IPS DF 6.9 (cell line): Measurements from ENCODE around the gene EFCAB7.
A peak's percentile ranks its signal among the peaks of the same experiment; 100 is the strongest.

ENCODE experiments used
- DNase-seq: peaks from one replicate; pipeline ENCODE4 v3.0.0-alpha.2; 2013; ENCODE audit warnings: low read depth, low spot score
- H3K27ac ChIP-seq: one replicate; pipeline ENCODE4 v1.5.1; 2013; ENCODE audit warnings: low read length, control low read depth
- H3K27me3 ChIP-seq: 2 replicates; pipeline ENCODE4 v1.6.1; 2013; ENCODE audit warnings: mild to moderate bottlenecking, low read length; ENCODE audit not compliant: control insufficient read depth, insufficient read depth
- H3K36me3 ChIP-seq: 2 replicates; pipeline ENCODE4 v1.6.1; 2013; ENCODE audit warnings: low read length; ENCODE audit not compliant: control insufficient read depth, insufficient read depth
- H3K4me1 ChIP-seq: 2 replicates; pipeline ENCODE4 v1.6.1; 2013; ENCODE audit warnings: low read length; ENCODE audit not compliant: control insufficient read depth, insufficient read depth
- H3K4me3 ChIP-seq: 2 replicates; pipeline ENCODE4 v1.5.1; 2013; ENCODE audit warnings: mild to moderate bottlenecking, low read length
- H3K9me3 ChIP-seq: 2 replicates; pipeline ENCODE4 v1.6.1; 2013; ENCODE audit warnings: low read length, inconsistent platforms; ENCODE audit not compliant: control insufficient read depth, insufficient read depth
- WGBS: extraction: QIAGEN DNeasy Blood & Tissue Kit; methylation state at CpG from one replicate; pipeline ENCODE4 v1.1.7; 2013; ENCODE audit warnings: mixed read lengths, missing lambda C conversion rate; ENCODE audit not compliant: insufficient read length, insufficient coverage; 5-methylcytosine and 5-hydroxymethylcytosine counted together

Gene EFCAB7

GRCh38 chr1:63601463-63601862 lies 78.1 kb downstream of the EFCAB7 start:
- Histone ChIP-seq H3K27ac (no peak overlapping the region), H3K36me3 (no peaks in the 10 kb centered on the region), H3K4me3 (no peak overlapping the region), H3K9me3 (no peaks in the 10 kb centered on the region), H3K27me3 (no peaks in the 10 kb centered on the region), H3K4me1 (peaks cover 3% of the 10 kb centered on the region; the same call in 1 of the 2 replicates)
- DNase-seq: no peak
- 100% methylated on average over 2 of the region's 4 CpGs for WGBS

- Histone ChIP-seq H3K27ac (no peak overlapping the region), H3K9me3 (no peaks in the 10 kb centered on the region), H3K27me3 (no peaks in the 10 kb centered on the region), H3K4me3 (no peak overlapping the region), H3K4me1 (peaks cover 3% of the 10 kb centered on the region; the same call in 1 of the 2 replicates), H3K36me3 (no peaks in the 10 kb centered on the region)
- DNase-seq: no peak
- no CpG with 5 or more reads among the region's 1 CpG for WGBS
Observed at GRCh38 chr1:63601912-63602311, 78.6 kb downstream of the EFCAB7 start.

- DNase-seq: no peak
- H3K9me3 ChIP-seq: no peaks in the 10 kb centered on the region
- no peak overlapping the region for H3K27ac ChIP-seq
- no peaks in the 10 kb centered on the region for H3K36me3 ChIP-seq
- no peak overlapping the region for H3K4me3 ChIP-seq
- no CpG with 5 or more reads among the region's 5 CpGs for WGBS
- peaks cover 3% of the 10 kb centered on the region; the same call in 1 of the 2 replicates for H3K4me1 ChIP-seq
- no peaks in the 10 kb centered on the region for H3K27me3 ChIP-seq
Observed at GRCh38 chr1:63602629-63603028, 79.3 kb downstream of the EFCAB7 start.

- no peaks in the 10 kb centered on the region for H3K27me3 ChIP-seq
- WGBS: no CpG with 5 or more reads among the region's 3 CpGs
- peaks cover 3% of the 10 kb centered on the region; the same call in 1 of the 2 replicates for H3K4me1 ChIP-seq
- no peak for DNase-seq
- no peaks in the 10 kb centered on the region for H3K36me3 ChIP-seq
- no peak overlapping the region for H3K27ac ChIP-seq
- no peaks in the 10 kb centered on the region for H3K9me3 ChIP-seq
- H3K4me3 ChIP-seq: no peak overlapping the region
Observed at GRCh38 chr1:63603810-63604209, 80.5 kb downstream of the EFCAB7 start.

- no peaks in the 10 kb centered on the region for H3K9me3 ChIP-seq
- DNase-seq: no peak
- H3K27ac ChIP-seq: no peak overlapping the region
- peaks cover 3% of the 10 kb centered on the region; the same call in 1 of the 2 replicates for H3K4me1 ChIP-seq
- no peaks in the 10 kb centered on the region for H3K36me3 ChIP-seq
- H3K27me3 ChIP-seq: no peaks in the 10 kb centered on the region
- H3K4me3 ChIP-seq: no peak overlapping the region
- no CpG with 5 or more reads among the region's 7 CpGs for WGBS
Observed at GRCh38 chr1:63607322-63607721, 84.0 kb downstream of the EFCAB7 start.

- Histone ChIP-seq H3K4me1 (peaks cover 1% of the 10 kb centered on the region; the same call in 1 of the 2 replicates), H3K4me3 (no peak overlapping the region), H3K9me3 (no peaks in the 10 kb centered on the region), H3K27me3 (no peaks in the 10 kb centered on the region), H3K36me3 (no peaks in the 10 kb centered on the region), H3K27ac (no peak overlapping the region)
- no peak for DNase-seq
- no CpG with 5 or more reads among the region's 3 CpGs for WGBS
Observed at GRCh38 chr1:63611231-63611630, 87.9 kb downstream of the EFCAB7 start.

- no CpG with 5 or more reads among the region's 4 CpGs for WGBS
- no peaks in the 10 kb centered on the region for H3K9me3 ChIP-seq
Observed at GRCh38 chr1:63612564-63612963, 89.2 kb downstream of the EFCAB7 start.

GRCh38 chr1:63612971-63613370 lies 89.6 kb downstream of the EFCAB7 start:
- Histone ChIP-seq H3K36me3 (no peaks in the 10 kb centered on the region), H3K27ac (no peak overlapping the region), H3K27me3 (no peaks in the 10 kb centered on the region), H3K9me3 (no peaks in the 10 kb centered on the region), H3K4me1 (peaks cover 1% of the 10 kb centered on the region; the same call in 1 of the 2 replicates), H3K4me3 (no peak overlapping the region)
- no peak for DNase-seq

More at GRCh38 chr1:63612564-63612963, 89.2 kb downstream of the EFCAB7 start:
- no peak overlapping the region for H3K4me3 ChIP-seq
- H3K27ac ChIP-seq: no peak overlapping the region
- H3K27me3 ChIP-seq: no peaks in the 10 kb centered on the region
- H3K36me3 ChIP-seq: no peaks in the 10 kb centered on the region
- DNase-seq: no peak
- peaks cover 1% of the 10 kb centered on the region; the same call in 1 of the 2 replicates for H3K4me1 ChIP-seq

- no peaks in the 10 kb centered on the region for H3K9me3 ChIP-seq
- peak; percentile 67 for DNase-seq
- no CpG with 5 or more reads among the region's 6 CpGs for WGBS
- peaks cover 1% of the 10 kb centered on the region; the same call in 1 of the 2 replicates for H3K4me1 ChIP-seq
- no peaks in the 10 kb centered on the region for H3K27me3 ChIP-seq
- H3K36me3 ChIP-seq: no peaks in the 10 kb centered on the region
- no peak overlapping the region for H3K27ac ChIP-seq
- no peak overlapping the region for H3K4me3 ChIP-seq
Observed at GRCh38 chr1:63615768-63616420, 92.6 kb downstream of the EFCAB7 start.

- no peaks in the 10 kb centered on the region for H3K9me3 ChIP-seq
- no peaks in the 10 kb centered on the region for H3K27me3 ChIP-seq
- WGBS: no CpG with 5 or more reads among the region's 6 CpGs
- peaks cover under 1% of the 10 kb centered on the region; the same call in 1 of the 2 replicates for H3K4me1 ChIP-seq
- DNase-seq: no peak
- no peak overlapping the region for H3K27ac ChIP-seq
- H3K36me3 ChIP-seq: no peaks in the 10 kb centered on the region
- H3K4me3 ChIP-seq: no peak overlapping the region
Observed at GRCh38 chr1:63617450-63617849, 94.1 kb downstream of the EFCAB7 start.

- Histone ChIP-seq H3K27ac (no peak overlapping the region), H3K27me3 (no peaks in the 10 kb centered on the region), H3K4me3 (no peak overlapping the region), H3K36me3 (no peaks in the 10 kb centered on the region), H3K4me1 (peaks cover 1% of the 10 kb centered on the region; the same call in 1 of the 2 replicates), H3K9me3 (no peaks in the 10 kb centered on the region)
- DNase-seq: no peak
Observed at GRCh38 chr1:63618011-63618410, 94.7 kb downstream of the EFCAB7 start.
